Measurements from ENCODE around the gene MDH1.
"Not testable (repeated sequence)": the region's sequence is repeated elsewhere in the genome, so short reads cannot be mapped to it uniquely, and the experiment has no call there.

MDH1 gene

DNA sequence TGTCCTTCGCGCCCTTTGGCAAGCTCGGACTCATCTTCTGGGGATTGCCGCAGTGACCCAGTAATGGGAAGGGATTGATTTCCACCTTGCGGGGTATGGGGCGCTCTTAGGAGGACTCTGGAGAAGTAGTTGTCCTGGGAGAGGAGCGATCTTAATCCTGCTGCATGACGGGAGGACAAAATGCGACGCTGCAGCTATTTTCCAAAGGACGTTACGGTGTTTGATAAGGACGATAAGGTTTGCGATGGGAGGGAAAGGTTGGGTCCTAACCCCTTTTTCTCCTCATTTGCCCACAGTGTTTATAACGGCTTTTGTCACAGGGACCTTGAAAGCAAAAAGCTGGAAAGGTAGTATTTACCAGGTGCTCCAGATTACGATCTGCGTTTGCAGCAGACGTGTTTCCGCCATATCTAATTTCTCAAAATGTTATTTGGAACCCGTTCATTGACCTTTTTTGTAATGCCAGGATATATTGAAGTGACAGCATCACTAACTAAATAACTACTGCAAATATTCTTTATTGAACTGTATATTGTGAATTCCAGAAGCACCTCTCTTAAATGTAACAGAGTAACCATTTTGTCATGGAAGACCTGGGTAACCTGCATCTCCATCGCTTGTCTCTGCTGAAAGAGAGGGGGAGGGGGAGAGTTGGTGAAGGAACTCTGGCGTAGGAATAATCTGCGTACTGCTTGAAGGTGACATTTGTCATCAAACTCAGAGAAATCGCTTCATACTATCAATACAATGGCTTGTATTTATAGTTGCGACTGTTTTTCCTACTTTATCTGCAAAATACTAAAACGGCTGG, 590 bp downstream of the MDH1 start:
- DNase-seq, result no peak

DNA sequence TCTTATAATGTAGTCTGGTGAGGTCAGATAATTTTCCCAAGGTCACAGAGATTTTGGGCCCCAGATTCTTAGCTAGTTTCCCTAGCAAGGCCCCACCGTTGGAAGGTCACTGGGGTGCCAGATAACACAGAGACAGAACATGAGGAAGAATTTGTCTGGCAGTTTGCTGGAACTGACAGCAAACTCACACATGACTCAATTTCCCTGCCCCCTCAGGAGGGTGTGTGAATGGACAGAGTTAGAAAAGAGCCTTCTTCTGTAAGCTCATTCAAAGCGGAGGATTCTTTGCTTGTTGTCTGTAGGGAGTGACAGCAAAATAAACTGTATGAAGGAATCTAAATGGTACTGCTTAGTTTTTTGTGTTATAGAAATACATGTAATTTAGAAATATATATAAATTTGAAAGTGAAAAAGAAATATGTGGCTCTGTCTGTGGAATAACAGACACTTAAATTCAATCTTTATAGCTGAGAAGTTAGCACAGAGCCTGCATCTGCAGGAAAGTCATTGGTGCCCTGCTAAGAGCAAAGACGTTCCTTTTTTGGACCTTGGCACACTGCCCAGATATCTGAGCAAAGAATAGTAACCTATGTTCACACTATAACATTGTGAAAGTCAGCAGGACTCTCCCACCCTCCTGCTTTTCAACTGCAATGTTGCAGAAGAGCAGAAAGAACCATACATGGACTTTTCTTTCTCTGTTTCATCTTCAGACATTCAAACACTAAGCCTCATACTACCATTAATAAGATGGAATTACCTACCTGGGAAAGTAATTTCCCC, 2.1 kb downstream of the MDH1 start:
- DNase-seq, result peak; percentile 72

DNA sequence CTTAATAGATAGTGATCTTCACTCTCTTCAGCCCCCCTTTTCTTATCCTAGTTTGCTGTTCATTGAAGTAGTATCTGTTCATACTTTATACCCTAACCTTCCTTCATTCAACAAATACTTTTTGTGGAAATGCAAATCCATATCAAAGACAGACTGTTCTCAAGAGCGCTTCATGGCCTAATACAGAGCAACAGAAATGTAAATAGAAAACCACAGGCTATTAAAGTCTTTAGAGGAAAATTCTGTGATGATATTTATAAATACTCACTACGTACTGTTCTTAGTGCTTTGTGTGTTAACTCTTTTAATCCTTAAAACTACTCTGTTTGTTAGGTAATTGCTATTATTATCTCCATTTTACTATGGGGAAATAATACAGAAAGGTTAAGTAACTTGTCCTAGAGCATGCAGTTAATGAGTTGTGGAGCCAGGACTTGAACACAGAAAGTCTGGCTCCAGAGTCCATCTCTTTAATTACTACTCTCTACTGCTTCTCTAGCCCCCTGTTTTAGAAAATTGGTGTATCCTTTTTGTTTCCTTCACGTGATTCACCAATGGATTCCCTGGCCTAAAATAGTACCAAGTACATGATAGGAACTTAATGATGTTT, 2.9 kb downstream of the MDH1 start:
- no peak for DNase-seq

DNA sequence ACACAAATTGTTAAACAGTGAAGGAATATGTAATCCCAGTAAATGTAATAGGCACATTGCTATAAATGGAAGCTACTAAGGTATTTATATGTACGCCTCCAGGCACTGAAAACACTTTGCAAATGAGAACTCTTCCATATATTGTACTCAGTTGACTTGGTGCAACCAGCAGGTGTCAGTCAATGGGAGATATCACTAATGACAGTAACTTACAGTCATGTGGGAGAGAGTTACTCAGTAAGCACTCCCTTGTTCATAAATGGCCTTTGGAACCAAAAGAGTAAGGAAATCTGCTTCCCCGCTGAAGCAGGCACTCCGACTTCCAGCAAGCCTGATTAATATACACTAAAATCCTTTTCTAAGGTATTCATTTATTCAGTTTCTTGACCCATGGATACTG, 5.9 kb downstream of the MDH1 start:
- DNase-seq, result no peak

DNA sequence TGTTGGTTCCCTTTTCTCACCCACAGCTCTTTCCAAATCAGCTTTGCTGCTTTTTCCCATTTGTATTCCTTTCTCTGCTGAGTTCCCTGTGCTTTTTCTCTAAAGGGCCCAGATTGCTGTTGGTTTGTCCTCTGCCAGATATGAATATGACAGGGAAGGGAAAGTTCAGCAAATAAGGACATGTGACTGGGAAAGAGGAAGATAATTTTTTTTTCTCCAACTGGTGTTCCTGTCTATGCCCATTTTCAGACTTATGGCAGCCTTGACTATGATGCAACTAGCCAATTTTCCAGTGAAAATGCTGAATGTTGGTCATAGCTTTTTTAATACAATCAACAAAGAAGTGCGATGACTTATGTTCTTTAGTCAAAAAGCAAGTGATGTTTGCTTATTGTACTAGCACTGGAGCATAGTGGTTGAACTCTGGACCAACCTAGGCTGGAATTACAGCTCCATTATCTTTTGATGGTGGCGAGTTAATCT, 7.7 kb downstream of the MDH1 start:
- peak; percentile 12 for DNase-seq

DNA sequence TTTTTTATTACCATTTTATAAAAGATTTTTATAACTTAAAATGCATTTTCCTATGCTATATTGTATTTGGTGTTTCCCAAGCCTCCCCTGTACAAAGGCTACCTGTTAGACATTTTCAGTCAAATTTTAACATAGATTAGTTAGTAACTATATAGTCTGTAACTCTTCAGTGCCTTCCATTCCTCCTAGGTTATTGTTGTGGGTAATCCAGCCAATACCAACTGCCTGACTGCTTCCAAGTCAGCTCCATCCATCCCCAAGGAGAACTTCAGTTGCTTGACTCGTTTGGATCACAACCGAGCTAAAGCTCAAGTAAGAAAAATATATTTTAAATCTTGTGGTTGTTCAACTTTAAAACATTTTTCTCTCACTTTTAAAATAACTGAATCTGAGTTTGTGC, 10.2 kb downstream of the MDH1 start:
- DNase-seq, result no peak

DNA sequence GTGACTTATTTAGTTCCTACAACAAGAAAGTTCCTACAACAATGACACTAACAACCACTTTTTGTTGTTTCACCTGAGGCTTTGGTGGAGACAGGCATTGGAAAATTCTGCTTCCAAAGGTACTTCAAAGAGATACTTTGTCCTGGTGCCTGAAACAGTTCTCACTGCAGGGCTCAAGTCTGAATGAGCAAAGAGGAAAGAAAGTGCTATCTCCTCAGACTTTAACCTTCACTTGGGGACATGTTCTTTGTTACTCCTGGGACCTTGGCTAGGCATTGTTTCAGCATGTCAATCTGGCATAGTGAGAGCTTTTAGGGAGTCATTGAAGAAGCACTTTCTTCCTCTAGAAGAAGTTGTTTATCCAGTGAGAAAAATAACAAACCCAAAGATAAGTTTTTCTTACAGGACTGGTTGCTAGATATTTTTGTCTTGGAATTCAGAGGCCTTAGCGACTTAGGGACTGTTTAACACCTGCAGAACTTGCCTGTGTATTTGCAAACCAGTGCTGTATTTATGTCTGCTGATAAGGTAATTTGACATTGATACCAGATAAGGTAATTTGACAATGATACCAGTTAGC, 12.2 kb downstream of the MDH1 start:
- no peak for DNase-seq

DNA sequence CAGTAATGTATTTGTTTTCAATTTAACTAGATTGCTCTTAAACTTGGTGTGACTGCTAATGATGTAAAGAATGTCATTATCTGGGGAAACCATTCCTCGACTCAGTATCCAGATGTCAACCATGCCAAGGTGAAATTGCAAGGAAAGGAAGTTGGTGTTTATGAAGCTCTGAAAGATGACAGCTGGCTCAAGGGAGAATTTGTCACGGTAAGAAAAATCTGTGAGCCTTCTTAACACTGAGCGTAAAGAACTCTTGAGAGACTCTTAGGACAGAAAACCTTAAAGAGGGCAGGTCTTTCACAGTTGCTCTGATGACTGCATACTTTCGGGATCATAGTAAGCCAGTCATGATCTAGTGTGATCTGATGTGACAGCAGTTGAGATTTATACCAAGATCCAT, 15.9 kb downstream of the MDH1 start:
- DNase-seq, result no peak

DNA sequence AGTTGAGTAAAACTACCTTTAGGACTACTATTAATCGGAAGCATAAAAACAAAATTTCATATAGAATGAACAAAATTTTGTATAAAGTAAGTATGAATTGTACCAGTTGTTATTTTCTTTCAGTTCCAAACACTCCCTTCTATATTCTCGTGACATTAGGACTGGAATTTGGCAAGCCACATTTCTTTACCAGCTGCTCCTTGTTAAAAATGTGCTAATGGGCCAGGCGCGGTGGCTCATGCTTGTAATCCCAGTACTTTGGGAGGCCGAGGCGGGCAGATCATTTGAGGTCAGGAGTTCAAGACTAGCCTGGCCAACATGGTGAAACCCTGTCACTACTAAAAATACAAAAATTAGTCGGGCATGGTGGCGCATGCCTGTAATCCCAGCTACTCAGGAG, 20.1 kb downstream of the MDH1 start:
- DNase-seq, result not testable (repeated sequence)

DNA sequence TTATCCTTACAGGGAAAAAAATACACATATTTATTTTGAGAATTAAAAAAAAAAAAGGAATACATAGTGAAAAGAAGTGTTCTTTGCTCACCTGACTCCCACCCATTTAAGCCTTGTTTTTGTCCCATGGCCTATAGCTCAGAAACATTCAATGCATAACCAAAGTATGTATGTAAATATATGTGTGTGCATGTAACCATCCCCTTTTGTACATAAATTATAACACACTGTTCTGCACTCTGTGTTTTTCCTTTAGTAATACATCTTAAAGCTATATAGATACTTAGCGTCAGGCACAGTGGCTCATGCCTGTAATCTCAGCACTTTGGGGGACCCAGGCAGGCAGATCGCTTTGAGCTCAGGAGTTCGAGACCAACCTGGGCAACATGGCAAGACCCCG, 21.8 kb downstream of the MDH1 start:
- DNase-seq, result no peak

DNA sequence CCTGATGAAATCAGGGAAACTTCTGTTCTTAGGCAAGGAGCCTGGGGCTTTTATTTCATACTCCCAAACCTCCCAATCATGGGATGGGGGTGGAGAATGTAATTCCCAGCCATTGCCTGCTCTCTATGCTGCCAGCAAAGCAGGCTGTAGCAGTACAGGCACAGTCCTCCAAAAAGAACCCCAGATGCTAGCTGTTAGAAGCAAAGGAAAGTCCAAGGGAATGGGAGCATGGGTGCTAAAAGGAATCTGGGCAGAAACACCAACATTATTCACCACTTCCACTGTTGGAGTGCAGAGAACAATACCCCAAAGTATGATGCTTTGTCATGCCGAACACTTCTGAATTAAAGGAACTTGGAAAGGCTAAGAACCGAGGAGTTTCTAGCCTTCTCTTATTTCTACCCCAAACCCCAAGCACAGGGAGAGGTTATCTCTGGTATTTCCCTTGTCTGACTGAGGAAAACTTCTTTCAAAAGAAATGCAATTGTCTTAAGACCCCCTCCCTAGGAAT, 24.7 kb downstream of the MDH1 start:
- no peak for DNase-seq

DNA sequence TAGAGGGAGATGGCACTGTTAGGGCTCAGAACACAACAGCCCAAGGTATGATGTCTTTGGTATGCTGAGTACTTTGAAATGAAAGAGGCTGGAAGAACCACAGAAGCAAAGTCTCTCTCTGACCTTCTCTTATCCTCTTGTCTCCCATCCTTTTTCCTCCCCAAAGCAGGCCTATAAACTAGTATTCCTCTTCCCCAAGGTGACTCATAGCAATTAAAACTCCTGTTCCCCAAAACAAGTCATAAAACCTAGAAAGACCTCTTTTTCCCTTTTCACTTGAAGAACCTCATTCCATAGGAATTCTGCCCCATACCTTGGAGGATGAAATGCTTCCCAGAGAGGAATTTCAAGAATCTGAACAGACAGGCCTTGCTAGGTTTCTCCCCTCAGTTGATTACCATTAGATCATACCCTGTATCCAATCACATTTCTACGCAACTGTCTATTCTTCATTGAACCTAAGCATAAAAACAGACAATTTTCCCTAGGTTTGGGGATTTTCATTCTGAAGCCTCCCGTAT, 25.7 kb downstream of the MDH1 start:
- DNase-seq, result no peak

DNA sequence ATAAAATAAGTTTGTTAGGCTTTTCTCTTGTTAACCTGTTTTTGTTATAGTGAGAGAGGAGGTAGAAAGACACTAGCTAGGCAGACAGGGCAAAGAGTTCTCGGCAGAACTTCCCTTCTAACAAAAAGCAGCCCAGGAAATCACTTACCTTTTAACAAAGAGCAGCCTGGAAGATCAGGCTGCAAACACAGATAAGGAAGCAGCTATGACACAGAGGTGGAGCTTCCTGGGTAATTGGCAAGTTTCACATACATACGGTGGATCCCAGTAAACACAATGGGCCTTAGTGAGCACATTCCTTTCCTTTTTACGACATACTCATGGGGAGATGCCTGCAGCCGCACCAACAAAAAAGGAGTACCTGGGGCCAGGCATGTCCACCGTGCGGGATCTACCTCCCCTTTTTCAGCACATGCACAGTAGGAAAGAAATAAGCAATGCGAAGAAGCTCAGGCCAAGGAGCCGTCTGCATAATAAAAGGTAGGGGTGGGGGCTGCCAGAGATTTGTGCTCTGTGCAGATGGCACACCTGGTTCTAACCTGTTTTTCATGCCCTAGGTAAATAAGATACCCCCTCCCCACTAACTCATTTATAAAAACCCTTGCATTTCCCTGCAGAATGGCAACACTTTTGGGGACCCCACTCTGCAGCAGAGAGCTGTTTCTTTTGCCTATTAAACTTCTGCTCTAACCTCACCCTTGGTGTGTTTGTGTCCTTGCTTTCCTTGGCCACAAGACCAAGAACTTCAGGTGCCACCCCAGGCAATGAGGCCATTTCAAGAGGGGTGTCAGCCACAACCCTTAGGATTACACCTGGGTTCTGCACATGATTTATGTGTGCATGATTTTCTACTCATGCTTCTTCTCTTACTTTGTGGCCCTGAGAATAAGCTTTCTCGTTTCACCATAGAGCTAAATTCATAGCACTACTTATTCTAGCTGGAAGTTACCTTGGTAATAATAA, 26.5 kb downstream of the MDH1 start:
- no peak for DNase-seq

DNA sequence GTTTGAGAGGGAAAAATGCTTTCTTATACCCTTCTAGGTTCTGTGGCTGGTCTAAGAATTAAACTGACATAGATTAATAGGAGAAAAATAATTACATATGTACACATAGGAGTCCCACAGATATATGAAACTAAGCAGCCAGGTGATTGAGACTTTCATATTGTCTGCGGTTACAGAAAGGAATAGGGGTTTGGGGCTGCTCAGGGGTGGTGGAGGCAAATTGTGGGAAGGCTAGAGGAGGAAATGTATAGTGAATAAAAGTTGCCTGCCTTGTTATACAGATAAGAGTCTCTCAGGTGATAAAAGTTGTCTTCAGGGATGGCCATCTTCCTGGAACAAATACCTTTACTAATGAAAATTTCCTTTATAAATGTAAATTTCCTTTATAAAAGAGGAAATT, 28.6 kb downstream of the MDH1 start:
- no peak for DNase-seq

DNA sequence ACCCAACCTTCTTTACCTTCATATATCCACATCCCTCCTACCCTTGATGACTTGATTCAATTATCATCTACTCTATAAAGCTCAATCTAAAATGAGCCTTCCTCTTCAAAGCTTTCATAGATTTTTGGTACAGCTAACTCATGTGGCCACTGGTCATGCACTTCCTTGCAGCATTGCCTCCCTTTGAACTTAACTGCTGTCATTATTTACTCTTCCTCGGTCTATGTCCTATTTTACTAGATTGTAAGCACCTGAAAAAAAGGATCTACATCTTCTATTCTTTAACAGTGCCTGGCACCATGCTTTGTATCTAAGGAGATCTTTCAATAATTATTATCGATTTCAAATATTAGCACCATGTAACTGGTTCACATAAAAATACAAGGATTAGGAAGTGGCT, 30.6 kb downstream of the MDH1 start:
- no peak for DNase-seq

DNA sequence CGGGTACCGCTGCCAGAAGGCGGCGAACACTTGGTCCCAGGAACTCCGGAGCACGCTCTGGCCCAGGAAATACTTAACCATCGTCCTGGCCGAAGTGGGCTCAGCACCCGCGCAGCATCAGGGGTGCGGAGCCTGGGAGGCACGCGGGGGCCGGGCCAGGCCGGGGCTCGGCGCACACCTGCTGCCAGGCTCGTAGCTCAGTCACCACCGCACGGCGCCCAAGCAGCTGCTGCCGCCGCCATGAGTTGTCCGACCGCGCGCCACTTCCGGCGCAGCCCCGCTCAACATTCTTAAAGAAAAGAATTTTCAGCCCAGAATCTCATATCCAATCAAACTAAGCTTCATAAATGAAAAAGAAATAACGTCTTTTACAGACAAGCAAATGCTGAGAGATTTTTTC, 34.0 kb downstream of the MDH1 start:
- DNase-seq, result no peak

DNA sequence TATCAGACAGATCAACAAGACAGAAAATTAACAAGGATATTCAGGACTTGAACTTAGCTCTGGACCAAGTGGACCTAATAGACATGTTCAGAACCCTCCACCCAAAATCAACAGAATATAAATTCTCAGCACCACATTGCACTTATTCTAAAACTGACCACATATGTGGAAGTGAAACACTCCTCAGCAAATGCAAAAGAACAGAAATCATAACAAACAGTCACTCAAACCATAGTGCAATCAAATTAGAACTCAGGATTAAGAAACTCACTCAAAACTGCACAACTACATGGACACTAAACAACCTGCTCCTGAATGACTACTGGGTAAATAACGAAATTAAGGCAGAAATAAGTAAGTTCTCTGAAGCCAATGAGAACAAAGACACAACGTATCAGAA, 35.0 kb downstream of the MDH1 start:
- not testable (repeated sequence) for DNase-seq

DNA sequence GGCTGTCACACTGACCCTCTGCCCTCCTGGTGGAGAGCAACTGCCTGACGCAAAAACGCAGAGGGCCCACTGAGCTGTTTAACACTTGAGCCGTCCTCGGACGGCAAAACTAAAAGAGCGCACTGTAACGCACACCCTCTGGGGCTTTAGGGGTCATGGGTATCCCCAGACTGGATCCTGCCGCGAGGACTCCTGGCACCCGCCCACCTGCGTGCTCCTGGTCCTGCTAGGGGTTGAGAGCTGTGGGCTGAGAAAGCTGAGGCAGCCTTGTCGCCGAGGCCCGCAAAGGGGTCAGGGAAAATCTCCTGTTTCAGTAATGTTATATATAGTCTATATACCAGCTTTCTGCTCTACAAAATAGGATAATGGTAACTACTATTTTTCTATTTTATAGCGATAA, 39.1 kb downstream of the MDH1 start:
- DNase-seq, result no peak

DNA sequence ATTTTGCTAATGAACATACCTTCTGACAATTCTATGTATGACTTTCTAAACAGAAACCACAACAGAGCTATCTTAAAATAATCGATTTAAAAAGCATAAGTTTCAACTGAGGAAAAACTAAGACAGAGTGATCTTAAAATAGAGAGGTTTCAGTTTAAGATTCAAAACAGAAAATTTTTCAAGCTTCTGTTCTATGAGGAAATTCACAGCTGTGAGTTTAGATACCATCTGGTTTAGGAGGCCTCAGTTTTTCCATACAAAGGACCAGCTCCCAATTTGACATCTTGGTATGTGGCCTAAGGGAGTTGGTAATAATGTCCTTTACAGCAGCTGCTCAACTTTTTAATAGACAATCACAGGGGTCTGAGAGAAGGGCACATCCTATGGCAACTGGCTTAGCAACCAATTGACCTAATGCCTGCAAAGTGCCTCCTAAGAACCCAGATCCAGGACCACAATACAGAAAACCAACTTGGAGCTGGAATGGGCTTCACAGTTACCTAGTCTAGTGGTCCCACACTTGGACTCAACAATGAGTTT, 39.7 kb downstream of the MDH1 start:
- no peak for DNase-seq

DNA sequence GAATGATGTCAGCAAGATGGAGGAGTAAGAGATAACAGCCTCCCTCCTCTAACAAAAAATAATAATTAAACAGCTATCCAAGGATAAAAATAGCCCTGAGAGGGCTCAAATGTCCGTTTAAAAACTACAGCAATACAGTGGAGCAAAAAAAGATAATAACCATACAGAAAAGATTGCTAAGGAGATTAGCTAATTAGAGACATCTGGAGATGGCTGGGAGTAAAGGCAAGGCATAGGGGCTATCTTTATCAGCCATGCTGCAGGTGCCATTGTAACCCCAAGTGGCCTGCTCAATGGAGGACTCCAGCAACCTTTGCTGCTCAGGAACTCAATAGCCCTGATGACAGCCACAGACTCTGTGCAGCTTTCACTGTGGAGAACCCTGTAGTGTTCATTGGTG, 42.7 kb downstream of the MDH1 start:
- DNase-seq, result no peak

DNA sequence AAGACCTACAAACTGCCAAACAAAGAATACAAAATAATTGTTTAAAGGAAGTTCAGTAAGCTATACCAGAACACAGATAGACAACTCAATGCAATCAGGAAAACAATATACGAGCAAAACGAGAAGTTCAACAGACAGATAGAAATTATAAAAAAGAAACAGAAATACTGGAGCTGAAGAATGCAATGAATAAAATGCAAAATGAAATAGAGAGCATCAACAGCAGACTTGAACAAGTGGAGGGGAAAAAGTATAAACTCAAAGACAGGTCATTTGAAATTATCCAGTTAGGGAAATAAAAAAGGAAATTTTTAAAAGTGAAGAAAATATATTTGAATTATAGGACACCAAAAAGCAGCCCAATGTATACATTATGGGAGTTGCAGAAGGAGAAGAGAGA, 43.6 kb downstream of the MDH1 start:
- DNase-seq, result no peak

DNA sequence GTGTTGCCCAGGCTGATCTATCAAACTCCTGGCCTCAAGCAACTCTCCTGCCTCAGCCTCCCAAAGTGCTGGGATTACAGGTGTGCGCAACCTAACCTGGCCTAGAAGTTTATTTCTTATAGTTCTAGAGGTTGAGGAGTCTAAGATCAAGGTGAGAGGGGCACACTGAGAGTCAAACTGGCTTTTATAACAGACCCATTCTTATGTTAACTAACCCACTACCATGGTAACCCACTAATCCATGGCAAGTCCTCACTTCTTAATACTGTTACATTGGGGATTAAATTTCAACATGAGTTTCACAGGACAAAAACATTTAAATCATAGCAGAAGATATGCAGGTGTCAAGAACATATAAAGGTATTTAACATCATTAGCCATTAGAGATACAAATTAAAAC, 50.6 kb downstream of the MDH1 start:
- no peak for DNase-seq

Measured in GF-D8 (cell line).